ENCODE measurements around the gene NPW.
"Not testable (repeated sequence)": the region's sequence is repeated elsewhere in the genome, so short reads cannot be mapped to it uniquely, and the experiment has no call there.

The NPW gene

GRCh38 chr16:2033057-2033908 is 13.7 kb downstream of the NPW start:
- DNase-seq (ENCODE audit: low read depth, low spot score) = no peak
- H3K27ac ChIP-seq = peak overlapping the region; percentile 2

GRCh38 chr16:2033909-2034695 is 14.5 kb downstream of the NPW start:
- not testable (repeated sequence) for DNase-seq (ENCODE audit: low read depth, low spot score)
- peak overlapping the region; percentile 2 for H3K27ac ChIP-seq

- no peak for DNase-seq (ENCODE audit: low read depth, low spot score)
- H3K27ac ChIP-seq = no peak overlapping the region
Measured at GRCh38 chr16:2034696-2035430, 15.3 kb downstream of the NPW start.

- no peak overlapping the region for H3K27ac ChIP-seq
- no peak for DNase-seq (ENCODE audit: low read depth, low spot score)
Measured at GRCh38 chr16:2035431-2036199, 16.0 kb downstream of the NPW start.

GRCh38 chr16:2036200-2036966 is 16.8 kb downstream of the NPW start:
- no peak overlapping the region for H3K27ac ChIP-seq

GRCh38 chr16:2037115-2037514 is 17.5 kb downstream of the NPW start:
- no peak overlapping the region for H3K27ac ChIP-seq
- DNase-seq (ENCODE audit: low read depth, low spot score) = no peak

More at GRCh38 chr16:2036200-2036966, 16.8 kb downstream of the NPW start:
- no peak for DNase-seq (ENCODE audit: low read depth, low spot score)

GRCh38 chr16:2037647-2038381 is 18.2 kb downstream of the NPW start:
- DNase-seq (ENCODE audit: low read depth, low spot score) = no peak
- H3K27ac ChIP-seq = no peak overlapping the region

GRCh38 chr16:2038382-2039231 is 19.0 kb downstream of the NPW start:
- no peak overlapping the region for H3K27ac ChIP-seq
- DNase-seq (ENCODE audit: low read depth, low spot score) = no peak

GRCh38 chr16:2039274-2040031 is 19.9 kb downstream of the NPW start:
- DNase-seq (ENCODE audit: low read depth, low spot score) = no peak
- H3K27ac ChIP-seq = peak overlapping the region; percentile 75

GRCh38 chr16:2040041-2040786 is 20.6 kb downstream of the NPW start:
- H3K27ac ChIP-seq = peak overlapping the region; percentile 75

GRCh38 chr16:2040787-2041522 is 21.4 kb downstream of the NPW start:
- DNase-seq (ENCODE audit: low read depth, low spot score) = peak; percentile 46
- H3K27ac ChIP-seq = peak overlapping the region; percentile 75

More at GRCh38 chr16:2040041-2040786, 20.6 kb downstream of the NPW start:
- no peak for DNase-seq (ENCODE audit: low read depth, low spot score)

- H3K27ac ChIP-seq = peak overlapping the region; percentile 75
- no peak for DNase-seq (ENCODE audit: low read depth, low spot score)
Measured at GRCh38 chr16:2042171-2042985, 22.8 kb downstream of the NPW start.

GRCh38 chr16:2042986-2043666 is 23.5 kb downstream of the NPW start:
- no peak overlapping the region for H3K27ac ChIP-seq
- DNase-seq (ENCODE audit: low read depth, low spot score) = no peak

Data from epithelial cell of prostate (primary cell).